ENCODE results near the gene PRKRA.
"Not testable (repeated sequence)": the region's sequence is repeated elsewhere in the genome, so short reads cannot be mapped to it uniquely, and the experiment has no call there.

The PRKRA gene

DNA sequence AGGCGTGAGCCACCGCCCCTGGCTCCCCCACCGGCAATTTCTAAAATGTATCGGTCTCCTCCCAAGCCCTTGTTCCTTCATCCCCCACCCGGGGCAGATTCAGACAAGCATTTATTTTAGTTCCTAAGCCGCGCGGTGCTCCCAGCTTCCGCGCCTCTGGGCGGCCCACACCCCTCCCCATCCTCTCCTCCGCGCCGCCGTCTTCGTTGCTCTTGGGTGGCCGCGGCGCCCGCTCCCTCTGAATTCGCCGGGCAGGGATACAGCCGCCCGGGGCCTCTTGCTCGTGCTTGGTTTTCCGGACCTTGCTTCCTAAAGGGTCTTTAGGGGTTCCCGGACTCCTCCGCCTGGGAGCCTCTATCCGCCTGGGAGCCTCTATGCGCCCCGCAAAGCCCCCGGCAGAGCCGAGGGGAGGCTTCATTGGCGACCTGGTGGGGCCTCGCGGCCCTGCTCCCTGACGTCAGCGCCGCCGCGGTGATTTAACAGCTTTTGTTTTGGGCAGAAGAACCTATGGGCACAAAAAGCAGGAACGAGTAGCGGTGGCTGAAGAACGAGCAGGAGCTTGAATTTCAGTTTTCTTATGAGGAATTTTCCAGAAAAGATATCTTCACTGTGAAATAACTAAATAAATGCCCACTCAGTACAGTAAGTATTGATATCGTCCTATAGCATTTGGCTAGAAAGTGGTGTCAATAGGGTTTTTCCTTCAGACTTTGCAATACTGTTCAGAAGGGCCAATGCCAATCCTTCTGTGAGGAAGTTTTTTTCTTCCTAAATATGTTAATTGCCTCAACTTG, 37.3 kb downstream of the PRKRA start:
- peak; percentile 43 for DNase-seq

DNA sequence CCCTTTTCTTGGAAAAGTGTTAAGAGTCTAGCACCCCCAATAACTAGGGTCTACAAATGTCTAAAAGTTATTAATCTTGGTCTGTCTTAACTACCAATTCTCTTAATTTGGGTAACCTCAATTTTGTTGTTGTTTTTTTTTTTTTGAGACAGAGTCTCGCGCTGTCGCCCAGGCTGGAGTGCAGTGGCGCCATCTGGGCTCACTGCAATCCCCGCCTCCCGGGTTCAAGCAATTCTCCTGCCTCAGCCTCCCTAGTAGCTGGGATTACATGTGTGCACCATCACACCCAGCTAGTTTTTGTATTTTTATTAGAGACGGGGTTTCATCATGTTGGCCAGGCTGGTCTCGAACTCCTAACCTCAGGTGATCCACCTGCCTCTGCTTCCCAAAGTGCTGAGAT, 38.5 kb downstream of the PRKRA start:
- DNase-seq, result not testable (repeated sequence)

GRCh38 chr2:178412047-178412446, 38.9 kb downstream of the PRKRA start:
- DNase-seq, result no peak

- DNase-seq, result no peak
Observed at GRCh38 chr2:178409261-178409660, 41.7 kb downstream of the PRKRA start.

GRCh38 chr2:178404368-178404767, 46.6 kb downstream of the PRKRA start:
- no peak for DNase-seq

DNA sequence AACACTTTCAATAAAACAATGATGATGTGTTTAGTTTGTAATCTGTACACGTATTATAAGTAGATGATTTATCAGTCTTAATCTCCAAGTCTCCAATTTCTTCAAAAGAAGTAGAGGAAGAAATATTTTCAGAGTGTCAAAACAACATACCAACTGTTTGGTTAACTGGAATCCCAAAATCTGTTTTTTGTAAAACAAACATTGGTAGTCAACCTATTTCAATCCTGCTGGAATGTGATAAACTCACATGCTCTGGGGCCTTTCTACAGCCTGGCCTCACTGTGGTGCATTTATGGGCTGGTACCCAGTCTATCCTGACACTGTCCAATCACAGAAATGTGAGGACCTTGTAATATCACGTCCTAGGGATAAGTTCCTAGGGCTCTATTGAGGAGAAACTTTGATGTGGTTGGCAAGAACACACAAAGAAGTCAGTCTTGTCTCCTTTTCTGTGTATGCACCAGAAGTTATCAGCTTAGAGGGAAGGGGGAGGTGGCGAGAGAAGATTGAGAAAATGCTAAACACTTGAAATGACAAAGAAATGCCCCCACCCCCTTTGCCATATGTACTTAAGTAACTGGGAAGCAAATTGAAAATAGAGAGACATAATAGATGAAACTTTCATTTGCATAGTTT, 47.2 kb downstream of the PRKRA start:
- DNase-seq, result no peak

- no peak for DNase-seq
Observed at GRCh38 chr2:178401994-178402437, 49.0 kb downstream of the PRKRA start.

DNA sequence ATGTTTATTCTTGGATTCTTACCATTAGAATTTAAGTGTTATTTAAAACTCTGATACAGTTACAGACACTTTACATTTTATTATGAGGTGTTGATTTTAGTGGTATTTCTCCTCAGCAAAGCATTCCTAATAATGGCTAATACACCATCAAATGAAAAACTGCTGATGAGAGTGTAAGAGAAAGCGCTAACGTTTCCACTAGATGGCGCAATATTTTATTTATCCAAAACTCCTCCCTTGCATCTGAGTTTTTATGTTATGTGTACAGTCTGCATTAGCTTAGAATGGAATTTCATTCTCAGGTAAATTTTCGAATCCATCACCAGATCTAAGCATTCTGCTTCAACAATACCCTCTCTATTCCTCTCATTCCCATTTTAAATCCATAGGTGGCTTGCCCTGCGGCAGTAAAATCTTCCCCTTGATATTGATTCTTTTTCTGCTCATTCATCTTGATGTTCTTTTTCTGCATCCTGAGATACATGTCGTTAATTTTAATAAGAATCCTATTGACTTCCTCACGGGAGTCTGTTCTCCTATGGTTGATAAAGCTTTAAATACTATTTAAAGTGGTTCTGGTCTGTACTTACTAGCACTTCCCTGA, 53.9 kb downstream of the PRKRA start:
- peak; percentile 22 for DNase-seq

DNA sequence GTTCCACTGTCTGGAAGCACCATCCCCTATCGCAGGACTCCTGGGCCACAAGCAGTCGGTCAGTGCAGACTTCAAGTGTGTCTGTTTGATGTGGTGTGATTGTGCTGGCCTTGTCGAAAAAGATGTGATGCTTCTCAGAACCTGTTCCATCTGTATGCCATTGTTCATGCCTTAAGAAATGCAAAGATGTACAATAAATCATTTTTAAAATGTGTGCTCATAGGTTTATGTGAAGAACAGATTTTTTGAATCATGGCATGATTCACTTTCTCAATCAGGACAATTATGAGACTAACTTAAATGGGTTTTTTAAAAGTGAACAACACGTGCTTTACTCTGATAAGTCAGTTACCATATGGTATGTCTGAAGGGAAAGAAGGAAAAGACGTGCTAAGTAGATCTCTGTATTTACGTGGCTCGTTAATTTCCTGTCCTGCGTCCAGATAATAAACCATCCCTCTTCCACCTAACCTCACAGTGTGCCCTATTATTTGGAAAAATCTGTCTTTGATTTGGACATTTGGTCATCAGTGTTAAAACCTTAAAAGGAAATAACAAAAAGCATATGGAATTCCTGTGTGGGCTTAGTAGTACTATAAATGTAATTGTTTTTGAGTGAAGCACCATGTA, 54.9 kb downstream of the PRKRA start:
- DNase-seq, result no peak

DNA sequence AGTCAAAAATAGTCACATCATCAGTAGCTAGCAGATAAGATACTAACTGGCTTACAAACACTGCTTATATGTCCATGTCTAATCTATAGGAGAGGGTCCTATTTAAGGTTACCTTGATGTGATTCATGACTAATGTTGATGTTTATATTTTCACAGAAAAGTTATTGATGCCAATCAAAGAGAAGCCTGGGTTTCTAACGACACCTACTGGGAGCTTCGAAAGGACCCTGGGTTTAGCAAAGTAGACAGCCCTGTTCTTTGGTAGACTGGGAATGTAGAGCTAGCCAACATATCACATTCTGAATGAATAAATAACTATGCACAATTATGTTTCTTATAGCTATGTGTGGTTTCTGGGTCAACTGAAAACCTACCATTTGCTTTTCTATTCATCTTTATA, 55.7 kb downstream of the PRKRA start:
- no peak for DNase-seq

- DNase-seq, result no peak
Observed at GRCh38 chr2:178394859-178395258, 56.1 kb downstream of the PRKRA start.

GRCh38 chr2:178392215-178392614, 58.8 kb downstream of the PRKRA start:
- no peak for DNase-seq

DNA sequence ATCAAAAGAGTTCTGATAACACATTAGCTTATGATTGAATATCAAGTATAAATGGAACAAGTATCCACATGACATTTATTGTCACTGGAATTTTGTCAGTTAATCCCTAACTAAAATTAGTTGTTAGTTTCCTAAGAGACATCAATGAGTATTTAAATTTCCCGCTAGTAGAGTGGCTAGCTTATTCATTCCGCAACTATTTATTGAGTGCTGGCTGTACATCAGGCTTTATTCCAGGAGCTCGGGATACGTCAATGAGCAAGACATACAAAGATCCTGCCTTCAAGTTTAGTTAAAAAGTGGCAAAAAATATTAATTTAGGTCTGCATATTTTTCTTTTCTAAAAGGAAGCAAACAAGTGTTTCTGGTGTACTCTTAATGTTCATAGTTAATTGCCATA, 59.3 kb downstream of the PRKRA start:
- no peak for DNase-seq

DNA sequence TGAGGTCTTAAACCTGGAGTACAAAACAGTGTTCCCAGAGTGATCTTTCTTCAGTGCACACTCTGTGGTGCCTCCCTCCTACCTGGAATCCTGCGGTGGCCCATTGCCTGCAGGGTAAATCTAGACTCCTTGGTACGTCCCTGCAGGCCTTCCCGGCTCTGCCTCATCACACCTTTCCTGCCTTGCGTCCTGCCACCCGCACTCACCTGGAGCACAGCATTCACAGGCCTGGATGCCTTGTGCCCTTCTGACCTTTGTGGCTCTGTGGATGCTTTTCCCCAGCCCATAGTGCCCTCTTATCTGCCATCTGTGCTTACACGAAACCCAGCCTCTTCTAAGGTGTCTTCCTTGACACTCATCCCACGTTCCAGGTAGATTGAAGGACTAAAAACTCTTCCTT, 62.7 kb downstream of the PRKRA start:
- DNase-seq, result no peak

- no peak for DNase-seq
Observed at GRCh38 chr2:178386986-178387597, 63.9 kb downstream of the PRKRA start.

DNA sequence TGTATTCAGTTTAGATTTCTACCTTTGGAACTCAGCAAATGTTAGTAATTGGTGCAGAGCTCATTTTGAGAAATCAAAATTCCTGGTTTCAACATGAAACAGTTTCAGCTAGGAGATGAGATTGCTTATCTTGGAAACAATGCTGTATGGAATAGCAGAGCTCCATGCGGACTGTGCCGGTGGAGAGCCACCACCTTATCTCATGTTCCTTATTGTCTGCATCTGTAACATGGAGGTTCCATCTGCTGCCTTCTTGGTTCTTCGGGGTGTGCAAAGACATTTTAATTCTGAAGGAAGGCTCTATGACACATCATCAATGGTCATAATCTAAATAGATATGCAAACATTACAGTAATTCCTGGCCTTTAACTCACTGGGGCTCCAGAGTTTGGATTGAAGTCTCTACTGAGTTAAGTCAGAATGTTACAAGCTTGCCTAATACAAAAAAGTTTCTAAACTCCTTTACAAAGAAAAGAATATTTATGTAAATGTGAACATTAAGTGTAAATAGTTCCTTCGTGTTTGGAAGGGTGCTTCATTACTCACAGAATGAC, 65.3 kb downstream of the PRKRA start:
- no peak for DNase-seq

DNA sequence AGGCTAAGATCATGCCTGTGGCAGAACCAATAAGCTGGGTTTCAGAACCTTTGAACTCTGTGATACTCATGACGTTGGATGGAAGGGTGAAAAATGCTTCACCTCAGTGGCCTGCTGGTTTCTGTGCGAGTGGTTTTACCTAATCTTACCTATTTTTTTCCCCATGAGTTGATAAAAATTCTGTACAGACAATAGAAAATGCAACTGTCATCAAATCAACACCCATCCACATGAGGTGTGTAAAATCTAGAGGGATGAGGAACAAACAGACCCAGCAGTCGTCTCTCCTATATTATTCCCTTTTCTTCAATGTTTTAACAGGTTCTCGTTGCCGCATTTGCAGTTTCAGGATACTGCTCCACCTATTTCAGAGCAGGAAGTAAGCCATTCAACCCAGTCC, 67.3 kb downstream of the PRKRA start:
- no peak for DNase-seq
